Measurements from ENCODE around the gene PDLIM1.

The PDLIM1 gene

GRCh38 chr10:95267251-95267650 lies 23.6 kb downstream of the PDLIM1 start:
- no peak overlapping the region for H3K4me3 ChIP-seq (replicated peaks; ENCODE audit: low read depth, low read length)
- TF ChIP-seq, protein P1, sequence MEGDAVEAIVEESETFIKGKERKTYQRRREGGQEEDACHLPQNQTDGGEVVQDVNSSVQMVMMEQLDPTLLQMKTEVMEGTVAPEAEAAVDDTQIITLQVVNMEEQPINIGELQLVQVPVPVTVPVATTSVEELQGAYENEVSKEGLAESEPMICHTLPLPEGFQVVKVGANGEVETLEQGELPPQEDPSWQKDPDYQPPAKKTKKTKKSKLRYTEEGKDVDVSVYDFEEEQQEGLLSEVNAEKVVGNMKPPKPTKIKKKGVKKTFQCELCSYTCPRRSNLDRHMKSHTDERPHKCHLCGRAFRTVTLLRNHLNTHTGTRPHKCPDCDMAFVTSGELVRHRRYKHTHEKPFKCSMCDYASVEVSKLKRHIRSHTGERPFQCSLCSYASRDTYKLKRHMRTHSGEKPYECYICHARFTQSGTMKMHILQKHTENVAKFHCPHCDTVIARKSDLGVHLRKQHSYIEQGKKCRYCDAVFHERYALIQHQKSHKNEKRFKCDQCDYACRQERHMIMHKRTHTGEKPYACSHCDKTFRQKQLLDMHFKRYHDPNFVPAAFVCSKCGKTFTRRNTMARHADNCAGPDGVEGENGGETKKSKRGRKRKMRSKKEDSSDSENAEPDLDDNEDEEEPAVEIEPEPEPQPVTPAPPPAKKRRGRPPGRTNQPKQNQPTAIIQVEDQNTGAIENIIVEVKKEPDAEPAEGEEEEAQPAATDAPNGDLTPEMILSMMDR (IDR thresholded peaks at IDR 0.05; ENCODE audit: low read length, missing control alignments), result no peak
- DNase-seq (ENCODE audit: low read depth), result no peak

GRCh38 chr10:95266674-95267095 lies 24.1 kb downstream of the PDLIM1 start:
- no peak overlapping the region for H3K4me3 ChIP-seq (replicated peaks; ENCODE audit: low read depth, low read length)
- TF ChIP-seq, protein P1 (IDR thresholded peaks at IDR 0.05; ENCODE audit: low read length, missing control alignments), result no peak
- peak; percentile 93 for DNase-seq (ENCODE audit: low read depth)

- no peak for DNase-seq (ENCODE audit: low read depth)
- TF ChIP-seq, protein P1 (IDR thresholded peaks at IDR 0.05; ENCODE audit: low read length, missing control alignments), result no peak
- no peak overlapping the region for H3K4me3 ChIP-seq (replicated peaks; ENCODE audit: low read depth, low read length)
Observed at GRCh38 chr10:95265572-95265971, 25.2 kb downstream of the PDLIM1 start.

DNA sequence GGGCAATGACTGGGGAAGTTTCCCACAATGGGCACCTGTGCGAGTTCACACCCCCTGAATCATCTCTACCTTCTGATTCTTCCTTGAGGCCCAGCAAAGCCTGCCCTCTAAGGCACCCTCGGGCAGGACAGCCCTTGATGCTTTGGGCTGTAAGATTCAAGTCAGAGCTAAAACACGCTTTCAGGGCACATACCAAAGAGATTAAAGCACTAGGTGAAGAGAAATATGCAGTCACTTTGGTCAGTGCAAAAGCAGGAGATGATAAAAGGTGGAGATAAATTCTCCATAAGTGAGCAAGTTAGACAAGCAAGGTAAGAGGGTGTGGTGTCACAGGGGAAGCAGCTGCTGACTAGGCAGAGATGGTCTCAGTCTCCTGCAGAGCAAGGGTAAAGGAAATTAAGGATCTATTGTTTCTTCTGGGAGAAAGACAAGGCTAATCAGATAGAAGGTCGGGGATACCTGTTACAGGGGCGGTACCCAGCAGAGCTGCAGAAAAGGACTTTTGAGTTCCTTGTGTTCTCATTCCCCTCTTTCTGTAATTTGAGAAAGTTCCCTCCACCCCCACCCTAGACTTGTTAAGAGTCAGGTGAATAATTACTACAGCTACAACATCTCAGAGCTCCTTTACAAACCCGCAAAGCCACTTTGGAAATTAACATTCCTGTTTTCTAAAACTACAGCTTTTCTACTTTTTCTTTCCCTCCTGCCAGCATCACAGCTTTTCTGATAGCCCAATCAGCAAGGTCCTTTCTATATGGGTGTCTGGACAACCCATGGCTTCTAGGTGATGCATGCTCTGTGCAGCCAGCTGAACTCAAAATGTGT lies 26.4 kb downstream of the PDLIM1 start:
- TF ChIP-seq, protein P1 (IDR thresholded peaks at IDR 0.05; ENCODE audit: low read length, missing control alignments), result no peak
- DNase-seq (ENCODE audit: low read depth), result no peak
- H3K4me3 ChIP-seq (replicated peaks; ENCODE audit: low read depth, low read length), result no peak overlapping the region

- no peak for DNase-seq (ENCODE audit: low read depth)
- TF ChIP-seq, protein P1 (IDR thresholded peaks at IDR 0.05; ENCODE audit: low read length, missing control alignments), result no peak
Observed at GRCh38 chr10:95263864-95264226, 27.0 kb downstream of the PDLIM1 start.

DNA sequence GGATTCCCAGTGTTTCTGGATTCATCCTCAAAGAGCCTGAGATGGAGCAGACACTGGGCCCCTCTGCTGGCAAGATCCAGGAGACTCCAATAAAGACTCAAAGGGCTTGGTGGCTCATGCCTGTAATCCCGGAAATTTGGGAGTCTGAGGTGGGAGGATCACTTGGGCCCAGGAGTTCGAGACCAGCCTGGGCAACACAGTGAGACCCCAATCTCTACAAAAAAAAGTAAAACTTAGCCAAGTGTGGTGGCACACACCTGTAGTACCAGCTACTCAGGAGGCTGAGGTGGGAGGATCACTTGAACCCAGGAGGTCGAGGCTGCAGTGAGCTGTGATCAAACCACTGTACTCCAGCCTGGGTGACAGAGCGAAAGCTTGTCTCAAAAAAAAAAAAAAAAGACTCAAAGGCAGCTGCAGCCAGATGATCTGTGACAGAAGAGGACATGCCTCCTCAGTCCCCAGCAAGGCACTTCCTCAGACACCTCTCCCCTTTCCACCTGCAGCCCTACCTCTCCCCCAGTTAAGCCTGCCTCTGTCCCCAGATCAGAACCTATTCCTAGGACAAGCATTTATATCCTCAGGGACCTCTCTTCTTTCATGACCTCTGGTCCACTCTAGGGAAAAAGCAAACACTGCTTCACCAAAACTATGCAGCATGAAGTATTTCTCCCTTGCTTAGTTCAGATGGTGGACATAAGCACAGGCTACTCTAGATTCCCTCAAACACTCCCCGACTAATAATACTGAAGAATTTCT lies 27.9 kb downstream of the PDLIM1 start:
- TF ChIP-seq, protein P1 (IDR thresholded peaks at IDR 0.05; ENCODE audit: low read length, missing control alignments), result no peak
- no peak for DNase-seq (ENCODE audit: low read depth)
- no peak overlapping the region for H3K4me3 ChIP-seq (replicated peaks; ENCODE audit: low read depth, low read length)

More at GRCh38 chr10:95263864-95264226, 27.0 kb downstream of the PDLIM1 start:
- H3K4me3 ChIP-seq (replicated peaks; ENCODE audit: low read depth, low read length), result no peak overlapping the region
